Pons (tissue), 1 donor: ENCODE results near the gene TLR7.

Experiments used
- DNase-seq: peaks from one replicate; pipeline ENCODE4 v3.0.0-alpha.2; 2016; ENCODE audit warnings: low spot score

TLR7 gene

DNA sequence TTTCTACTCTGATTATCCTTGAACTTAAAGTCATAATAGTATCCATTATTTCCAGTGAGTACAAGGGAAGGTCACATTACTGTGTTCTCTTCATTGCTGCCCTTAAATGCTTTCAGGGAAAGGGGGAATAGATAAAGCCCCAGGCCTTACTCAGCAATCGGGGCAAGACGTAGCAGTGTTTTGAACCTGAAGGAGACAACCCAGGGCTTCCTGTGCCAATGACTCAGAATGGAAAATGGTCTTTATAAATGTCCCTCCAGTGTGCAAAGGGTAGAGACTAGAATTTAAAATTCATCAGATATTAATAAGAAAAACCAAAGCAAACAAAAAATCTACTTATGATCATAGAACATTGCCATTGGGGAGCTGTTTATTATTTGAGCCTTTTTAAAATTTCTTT is 63.3 kb downstream of the TLR7 start:
- DNase-seq: no peak

DNA sequence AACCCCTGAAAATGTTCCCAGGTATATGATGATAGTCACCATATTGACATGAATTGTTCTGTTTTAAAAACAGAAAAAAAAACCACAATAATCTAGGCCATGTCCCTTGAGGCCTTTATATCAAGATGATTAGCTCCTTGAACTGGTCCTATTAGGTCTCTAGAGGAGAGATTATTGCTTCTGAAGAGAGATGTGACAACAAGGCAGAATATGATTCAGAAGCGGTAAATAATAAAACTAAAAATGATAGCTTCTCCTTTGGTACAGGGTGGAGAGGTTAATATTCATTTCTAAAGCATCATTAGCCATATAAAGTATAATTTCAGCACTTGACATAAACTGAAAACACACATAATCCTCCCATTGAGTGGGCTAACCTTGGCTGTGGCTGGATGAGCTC is 65.4 kb downstream of the TLR7 start:
- DNase-seq: no peak

DNA sequence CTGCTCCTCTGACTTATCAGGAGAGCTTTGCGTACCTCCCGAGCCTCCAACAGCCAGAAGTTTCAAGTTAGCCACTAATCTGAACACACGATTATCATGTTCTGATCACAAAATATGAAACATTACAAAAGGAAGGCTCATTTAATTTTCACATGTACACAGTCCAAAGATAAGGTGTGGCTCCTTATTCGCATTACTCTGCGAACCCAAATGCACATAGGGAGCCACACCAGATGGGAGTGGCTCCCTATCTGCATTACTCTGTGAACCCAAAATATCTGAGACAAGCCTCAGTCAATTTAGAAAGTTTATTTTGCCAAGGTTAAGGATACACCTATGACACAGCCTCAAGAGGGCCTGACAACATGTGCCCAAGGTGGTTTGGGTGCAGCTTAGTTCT is 68.0 kb downstream of the TLR7 start:
- DNase-seq: no peak

DNA sequence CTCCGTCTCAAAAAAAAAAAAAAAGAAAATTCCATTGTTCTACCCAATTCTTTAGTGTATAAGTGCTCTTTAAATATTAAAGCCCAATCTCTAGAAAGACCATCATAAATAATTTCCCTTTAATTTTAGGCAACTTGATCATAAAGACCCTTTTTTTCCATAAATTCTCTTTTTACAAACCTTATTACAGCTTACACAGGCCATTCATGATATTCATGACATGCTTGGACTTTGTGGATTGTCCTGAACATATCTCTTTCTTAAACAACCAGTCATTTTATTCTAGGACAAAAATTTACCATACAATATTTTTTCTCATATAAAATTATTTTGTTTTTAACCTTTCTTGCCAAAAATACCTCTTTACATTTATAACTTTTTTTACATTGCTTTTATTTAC is 70.1 kb downstream of the TLR7 start:
- no peak for DNase-seq
